A673 (cell line): ENCODE measurements around the gene CCDC40.

Experiments used
- CTCF ChIP-seq: fragments of 300-800, 200-600 bp; sonication (generic); conservative IDR thresholded peaks from 2 replicates; pipeline ENCODE4 v1.5.1; 2017; ENCODE audit warnings: low read depth, mild to moderate bottlenecking, antibody characterized with exemption, low read length, moderate library complexity, mixed read lengths
- EZH2 ChIP-seq: fragments of 200-600 bp; sonication (generic); IDR thresholded peaks from 2 replicates; pipeline ENCODE4 v1.6.1; 2017; ENCODE audit warnings: borderline replicate concordance, low read depth, mild to moderate bottlenecking, mixed read lengths, antibody characterized with exemption, low read length; ENCODE audit not compliant: poor library complexity, severe bottlenecking

- TF ChIP-seq CTCF (no peak), EZH2 (no peak)
These were observed 16.7 kb downstream of the CCDC40 start for GRCh38 chr17:80053102-80053501.
